Panc1 (cell line): ENCODE results near the gene PSAP. TPM values are rescaled to one million over a fixed set of nuclear protein-coding genes. Genes with fewer than 3 reads are reported as not detected.
"Not testable (repeated sequence)": the region's sequence is repeated elsewhere in the genome, so short reads cannot be mapped to it uniquely, and the experiment has no call there.

Experiments
- ATAC-seq: fragments of 200-7000 bp; cut with Tn5 transposase; 2 replicates; pipeline ENCODE4 v1.9.1; 2020; ENCODE audit warnings: mild to moderate bottlenecking, moderate library complexity
- BruUV-seq: library from RNA; stranded (reverse); fragments of 400-500 nt; replicated peaks from 2 replicates; lab custom pipeline; 2021; lab: Mats Ljungman, UMichigan
- CTCF ChIA-PET: fragments of 300-600 bp; sonication (Branson Sonifier 250); formaldehyde crosslinking; loops from one replicate; lab custom pipeline; 2022; ENCODE audit warnings: antibody characterized with exemption; lab: Charles Lee
- POLR2A ChIA-PET: fragments of 300-600 bp; sonication (Branson Sonifier 250); formaldehyde crosslinking; loops from one replicate; lab custom pipeline; 2022; ENCODE audit warnings: antibody characterized with exemption; lab: Charles Lee
- DNase-seq: peaks from one replicate; pipeline ENCODE4 v3.0.0-alpha.2; 2010; ENCODE audit warnings: low read depth, low spot score
- H3K27ac ChIP-seq: 2 replicates; pipeline ENCODE4 v1.5.1; 2011; ENCODE audit warnings: mild to moderate bottlenecking, low read length, inconsistent platforms
- H3K27me3 ChIP-seq: fragments of 200-500 bp; sonication (Bioruptor generic); 2 replicates; pipeline ENCODE4 v1.6.0; 2014; ENCODE audit warnings: low read length, inconsistent platforms; ENCODE audit not compliant: control insufficient read depth, insufficient read depth
- H3K36me3 ChIP-seq: fragments of 200-500 bp; sonication (Bioruptor generic); 2 replicates; pipeline ENCODE4 v1.5.1; 2014; ENCODE audit warnings: inconsistent platforms, mild to moderate bottlenecking, low read length, moderate library complexity; ENCODE audit not compliant: control insufficient read depth, insufficient read depth
- H3K4me1 ChIP-seq: 2 replicates; pipeline ENCODE4 v1.5.1; 2011; ENCODE audit warnings: inconsistent platforms, mild to moderate bottlenecking, low read length, moderate library complexity; ENCODE audit not compliant: control insufficient read depth, insufficient read depth
- H3K4me3 ChIP-seq, 2 experiments: 2 replicates each; pipeline ENCODE4 v1.5.1; 2011 to 2012; ENCODE audit warnings: low read depth in 2 of 2, low read length in 2 of 2, mild to moderate bottlenecking in 2 of 2, inconsistent platforms in 1 of 2, moderate library complexity in 1 of 2
- H3K9me3 ChIP-seq: fragments of 200-500 bp; sonication (Bioruptor generic); 2 replicates; pipeline ENCODE4 v1.5.1; 2014; ENCODE audit warnings: low read depth, mild to moderate bottlenecking, inconsistent platforms, low read length, moderate library complexity; ENCODE audit not compliant: control insufficient read depth, insufficient read depth
- CTCF ChIP-seq: fragments of 450-650 bp; IDR thresholded peaks from 2 replicates; pipeline ENCODE4 v1.5.1; 2017; ENCODE audit warnings: mild to moderate bottlenecking
- POLR2AphosphoS5 ChIP-seq: IDR thresholded peaks from 2 replicates; pipeline ENCODE4 v1.6.1; 2012; ENCODE audit warnings: mild to moderate bottlenecking, low read depth, low read length, moderate library complexity
- REST ChIP-seq, 2 experiments: IDR thresholded peaks; 2 replicates each; pipeline ENCODE4 v1.6.1; 2011 to 2012; ENCODE audit warnings: low read depth in 2 of 2, control low read depth in 1 of 2, low read length in 1 of 2, mild to moderate bottlenecking in 1 of 2, moderate library complexity in 1 of 2; ENCODE audit not compliant: insufficient read depth in 1 of 2
- SIN3A ChIP-seq: IDR thresholded peaks from 2 replicates; pipeline ENCODE4 v1.6.1; 2012; ENCODE audit warnings: low read depth, mild to moderate bottlenecking, low read length, moderate library complexity, borderline replicate concordance; ENCODE audit not compliant: insufficient read depth
- TCF7L2 ChIP-seq: IDR thresholded peaks from 2 replicates; pipeline ENCODE4 v1.6.1; 2011; ENCODE audit warnings: mild to moderate bottlenecking, low read depth, low read length, inconsistent platforms
- in situ Hi-C: cut with HindIII; loops from 2 replicates; pipeline ENCODE4 v1.10.0; 2016; ENCODE audit warnings: low sequenced_read_pairs, low pct_unique_long_range_greater_than_20kb
- intact Hi-C: fragments of 100-400 bp; cut with micrococcal nuclease; formaldehyde crosslinking; loops from one replicate; pipeline ENCODE4 v1.10.0; 2022; ENCODE audit not compliant: unreplicated experiment
- total RNA-seq: library from RNA; stranded (reverse); gene quantifications from one replicate; pipeline ENCODE4 v1.2.1, GENCODE V29; 2021; ENCODE audit not compliant: unreplicated experiment

Gene PSAP
- total RNA-seq, 1 experiment from 2014 or later: 3,649 TPM

- intact Hi-C loops: no loop called here
- H3K27ac ChIP-seq: peak overlapping the region; percentile 89
- no peaks in the 10 kb centered on the region for H3K9me3 ChIP-seq
- CTCF ChIA-PET: interaction anchor here (0.5 to 2.1 kb wide), 4 partner anchors 8 to 30 kb away, joined by 3 to 10 read pairs (median 6); partner anchors contain the start of gene PSAP
- in situ Hi-C loops: no loop called here
- POLR2A ChIA-PET: interaction anchor here (0.6 to 1.0 kb wide), 3 partner anchors 29 to 1324 kb away, joined by 3 to 14 read pairs (median 4); partner anchors contain the start of gene PSAP
- H3K36me3 ChIP-seq: no peaks in the 10 kb centered on the region
- H3K4me1 ChIP-seq: peaks cover 61% of the 10 kb centered on the region
- no peak for TF ChIP-seq SIN3A
- peak; percentile 93 for TF ChIP-seq TCF7L2
- no peak overlapping the region for H3K4me3 ChIP-seq
- ATAC-seq (peak; percentile 79), DNase-seq (no peak)
- BruUV-seq: no TSS peak
- no peaks in the 10 kb centered on the region for H3K27me3 ChIP-seq
Observed at GRCh38 chr10:71880425-71881306, 29.6 kb upstream of the PSAP start.

- TF ChIP-seq TCF7L2 (no peak), POLR2AphosphoS5 (no peak)
- in situ Hi-C loops: no loop called here
Observed at GRCh38 chr10:71878327-71879034, 27.4 kb upstream of the PSAP start.

GRCh38 chr10:71877821-71878220, 26.8 kb upstream of the PSAP start:
- Histone ChIP-seq H3K4me1 (peaks cover 59% of the 10 kb centered on the region), H3K27me3 (no peaks in the 10 kb centered on the region), H3K27ac (peak overlapping the region; percentile 88), H3K36me3 (no peaks in the 10 kb centered on the region), H3K9me3 (no peaks in the 10 kb centered on the region), H3K4me3 (no peak overlapping the region)
- no peak for TF ChIP-seq REST (IDR thresholded peaks at IDR 0.05; ENCODE audit: insufficient read depth in 1 of 2, low read depth in 2 of 2, low read length in 1 of 2)
- TF ChIP-seq SIN3A: no peak
- TF ChIP-seq TCF7L2: no peak
- TF ChIP-seq POLR2AphosphoS5: no peak
- no peak for TF ChIP-seq CTCF
- DNase-seq (no peak), ATAC-seq (no peak)
- intact Hi-C loops (no loop called here), in situ Hi-C loops (no loop called here)
- no TSS peak for BruUV-seq
- CTCF ChIA-PET: no interaction called here
- POLR2A ChIA-PET: interaction anchor here (0.6 kb wide), 1 partner anchor 30 kb away, joined by 7 read pairs; no protein-coding TSS in a partner anchor

More at GRCh38 chr10:71878327-71879034, 27.4 kb upstream of the PSAP start:
- ChIA-PET CTCF (interaction anchor here (0.5 to 0.7 kb wide), 2 partner anchors 83 to 100 kb away, joined by 3 to 5 read pairs; no protein-coding TSS in a partner anchor), POLR2A (interaction anchor here (0.6 to 0.9 kb wide), 2 partner anchors 29 to 31 kb away, joined by 3 to 7 read pairs; no protein-coding TSS in a partner anchor)
- BruUV-seq: no TSS peak
- H3K4me3 ChIP-seq: no peak overlapping the region
- no peaks in the 10 kb centered on the region for H3K36me3 ChIP-seq
- DNase-seq (no peak), ATAC-seq (peak; percentile 47)
- peaks cover 65% of the 10 kb centered on the region for H3K4me1 ChIP-seq
- H3K27me3 ChIP-seq: no peaks in the 10 kb centered on the region
- H3K9me3 ChIP-seq: no peaks in the 10 kb centered on the region
- intact Hi-C loops: no loop called here
- peak overlapping the region; percentile 88 for H3K27ac ChIP-seq

GRCh38 chr10:71874680-71875354, 23.8 kb upstream of the PSAP start:
- in situ Hi-C loops, CTCF ChIA-PET, intact Hi-C loops: not testable (repeated sequence)

More at GRCh38 chr10:71874680-71875354, 23.8 kb upstream of the PSAP start:
- H3K4me3 ChIP-seq, ATAC-seq, H3K27me3 ChIP-seq, DNase-seq, H3K9me3 ChIP-seq, H3K36me3 ChIP-seq, POLR2A ChIA-PET, BruUV-seq: not testable (repeated sequence)
- Histone ChIP-seq H3K4me1 (peaks cover 52% of the 10 kb centered on the region), H3K27ac (peak overlapping the region; percentile 80)
